COLO668 (cell line): ENCODE data around the gene B4GALNT3.

ENCODE experiments used
- DNase-seq: peaks from one replicate; lab custom pipeline; 2025; ENCODE audit not compliant: unreplicated experiment; lab: John Stamatoyannopoulos, UW

The B4GALNT3 gene

GRCh38 chr12:508145-508544, 48.4 kb downstream of the B4GALNT3 start:
- DNase-seq: no peak

- DNase-seq: peak; percentile 82
Measured at GRCh38 chr12:508795-509194, 49.1 kb downstream of the B4GALNT3 start.

- DNase-seq: peak; percentile 55
Measured at GRCh38 chr12:509500-509899, 49.8 kb downstream of the B4GALNT3 start.

- peak; percentile 87 for DNase-seq
Measured at GRCh38 chr12:510071-510825, 50.5 kb downstream of the B4GALNT3 start.

GRCh38 chr12:512933-513332, 53.2 kb downstream of the B4GALNT3 start:
- no peak for DNase-seq

- DNase-seq: no peak
Measured at GRCh38 chr12:513446-513845, 53.7 kb downstream of the B4GALNT3 start.

GRCh38 chr12:517538-517937, 57.8 kb downstream of the B4GALNT3 start:
- no peak for DNase-seq

- DNase-seq: no peak
Measured at GRCh38 chr12:520119-520518, 60.4 kb downstream of the B4GALNT3 start.

- no peak for DNase-seq
Measured at GRCh38 chr12:522692-523378, 63.1 kb downstream of the B4GALNT3 start.

- no peak for DNase-seq
Measured at GRCh38 chr12:524167-524951, 64.6 kb downstream of the B4GALNT3 start.

GRCh38 chr12:526089-526488, 66.3 kb downstream of the B4GALNT3 start:
- no peak for DNase-seq

- DNase-seq: peak; percentile 74
Measured at GRCh38 chr12:527241-527640, 67.5 kb downstream of the B4GALNT3 start.

- no peak for DNase-seq
Measured at GRCh38 chr12:527729-528128, 68.0 kb downstream of the B4GALNT3 start.

GRCh38 chr12:530308-530707, 70.6 kb downstream of the B4GALNT3 start:
- peak; percentile 65 for DNase-seq

- peak; percentile 84 for DNase-seq
Measured at GRCh38 chr12:530821-531220, 71.1 kb downstream of the B4GALNT3 start.

GRCh38 chr12:531951-532585, 72.3 kb downstream of the B4GALNT3 start:
- DNase-seq: no peak

- no peak for DNase-seq
Measured at GRCh38 chr12:532908-533565, 73.3 kb downstream of the B4GALNT3 start.

- no peak for DNase-seq
Measured at GRCh38 chr12:533718-534117, 74.0 kb downstream of the B4GALNT3 start.

GRCh38 chr12:534216-534615, 74.5 kb downstream of the B4GALNT3 start:
- DNase-seq: no peak

GRCh38 chr12:535396-535795, 75.7 kb downstream of the B4GALNT3 start:
- DNase-seq: no peak

- no peak for DNase-seq
Measured at GRCh38 chr12:536751-537245, 77.1 kb downstream of the B4GALNT3 start.
